ENCODE measurements around the gene NR6A1.

DNA sequence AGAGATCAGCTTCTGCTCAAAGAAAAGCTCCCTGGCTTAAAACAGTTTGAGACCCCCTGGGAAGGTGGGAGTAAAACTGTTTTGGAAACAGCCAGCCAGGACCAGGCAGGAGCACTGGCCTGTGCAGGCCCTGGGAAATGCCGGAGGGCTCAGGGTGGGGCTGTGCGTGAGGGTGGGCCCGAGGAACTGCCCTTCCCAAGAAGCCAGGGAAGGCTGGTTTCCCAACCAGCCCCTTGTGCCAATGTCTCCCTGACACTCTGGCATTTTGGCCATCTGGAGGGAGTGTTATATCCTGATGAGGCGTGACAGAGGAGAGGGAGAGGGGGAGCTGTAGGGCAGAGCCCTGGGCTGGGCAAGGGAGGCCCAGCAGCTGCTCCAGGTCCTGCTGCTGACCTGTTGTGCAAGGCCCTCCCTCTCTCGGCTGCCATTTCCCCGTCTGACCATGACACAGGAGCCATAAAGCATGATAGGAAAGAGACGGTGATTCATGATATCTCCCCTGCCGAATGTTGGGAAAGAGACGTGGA lies 22.0 kb upstream of the NR6A1 start:
- TF ChIP-seq EP300 (IDR thresholded peaks at IDR 0.05) (no peak), POLR2A (IDR thresholded peaks at IDR 0.05) (no peak)
- TF ChIP-seq, protein P1, sequence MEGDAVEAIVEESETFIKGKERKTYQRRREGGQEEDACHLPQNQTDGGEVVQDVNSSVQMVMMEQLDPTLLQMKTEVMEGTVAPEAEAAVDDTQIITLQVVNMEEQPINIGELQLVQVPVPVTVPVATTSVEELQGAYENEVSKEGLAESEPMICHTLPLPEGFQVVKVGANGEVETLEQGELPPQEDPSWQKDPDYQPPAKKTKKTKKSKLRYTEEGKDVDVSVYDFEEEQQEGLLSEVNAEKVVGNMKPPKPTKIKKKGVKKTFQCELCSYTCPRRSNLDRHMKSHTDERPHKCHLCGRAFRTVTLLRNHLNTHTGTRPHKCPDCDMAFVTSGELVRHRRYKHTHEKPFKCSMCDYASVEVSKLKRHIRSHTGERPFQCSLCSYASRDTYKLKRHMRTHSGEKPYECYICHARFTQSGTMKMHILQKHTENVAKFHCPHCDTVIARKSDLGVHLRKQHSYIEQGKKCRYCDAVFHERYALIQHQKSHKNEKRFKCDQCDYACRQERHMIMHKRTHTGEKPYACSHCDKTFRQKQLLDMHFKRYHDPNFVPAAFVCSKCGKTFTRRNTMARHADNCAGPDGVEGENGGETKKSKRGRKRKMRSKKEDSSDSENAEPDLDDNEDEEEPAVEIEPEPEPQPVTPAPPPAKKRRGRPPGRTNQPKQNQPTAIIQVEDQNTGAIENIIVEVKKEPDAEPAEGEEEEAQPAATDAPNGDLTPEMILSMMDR (IDR thresholded peaks at IDR 0.05), result no peak
